IMR-90 (cell line): ENCODE data around the gene RAB43. TPM values are rescaled to one million over a fixed set of nuclear protein-coding genes. Genes with fewer than 3 reads are reported as not detected.
A peak's percentile ranks its signal among the peaks of the same experiment; 100 is the strongest.

ENCODE experiments used
- ATAC-seq: fragments of 200-7000 bp; cut with Tn5 transposase; 2 replicates; pipeline ENCODE4 v1.9.1; 2020; ENCODE audit warnings: low read depth, mild to moderate bottlenecking, moderate library complexity
- BruUV-seq: library from RNA; stranded (reverse); fragments of 400-500 nt; replicated peaks from 2 replicates; lab custom pipeline; 2021; lab: Mats Ljungman, UMichigan
- CTCF ChIA-PET: fragments of 300-600 bp; formaldehyde crosslinking; extraction: SDS; loops from one replicate; lab custom pipeline; 2021; ENCODE audit warnings: antibody characterized with exemption; lab: Yijun Ruan, JAX
- POLR2A ChIA-PET: fragments of 300-600 bp; sonication (Branson Sonifier 250); formaldehyde crosslinking; loops from one replicate; lab custom pipeline; 2022; ENCODE audit warnings: antibody characterized with exemption; ENCODE audit not compliant: unreplicated experiment; lab: Charles Lee
- DNase-seq: peaks from one replicate; pipeline ENCODE4 v3.0.0; 2013
- H2AFZ ChIP-seq: replicated peaks from 2 replicates; pipeline ENCODE3; 2013; ENCODE audit warnings: low read length, mild to moderate bottlenecking; ENCODE audit not compliant: poor library complexity
- H2AK5ac ChIP-seq: 2 replicates; pipeline ENCODE4 v1.6.1; 2013; ENCODE audit warnings: low read depth, low read length, inconsistent platforms
- H2AK9ac ChIP-seq: replicated peaks from 2 replicates; pipeline ENCODE3; 2013; ENCODE audit warnings: mild to moderate bottlenecking, low read depth, low read length, moderate library complexity; ENCODE audit not compliant: poor library complexity
- H2BK120ac ChIP-seq: 2 replicates; pipeline ENCODE4 v1.6.1; 2013; ENCODE audit warnings: low read depth, low read length, inconsistent platforms
- H2BK15ac ChIP-seq: 3 replicates; pipeline ENCODE4 v1.6.1; 2013; ENCODE audit warnings: low read depth, low read length, inconsistent platforms
- H2BK20ac ChIP-seq: 2 replicates; pipeline ENCODE4 v1.6.1; 2013; ENCODE audit warnings: low read depth, mild to moderate bottlenecking, inconsistent platforms, low read length, moderate library complexity
- H2BK5ac ChIP-seq: 2 replicates; pipeline ENCODE4 v1.6.1; 2013; ENCODE audit warnings: mild to moderate bottlenecking, low read depth, low read length, inconsistent platforms; ENCODE audit not compliant: poor library complexity, severe bottlenecking
- H3K14ac ChIP-seq: replicated peaks from 2 replicates; pipeline ENCODE4 v1.6.1; 2013; ENCODE audit warnings: low read depth, low read length, inconsistent platforms
- H3K18ac ChIP-seq: 2 replicates; pipeline ENCODE4 v1.6.1; 2013; ENCODE audit warnings: low read depth, low read length, control low read depth
- H3K23ac ChIP-seq: 2 replicates; pipeline ENCODE4 v1.6.1; 2013; ENCODE audit warnings: low read depth, low read length, inconsistent platforms
- H3K27ac ChIP-seq: 2 replicates; pipeline ENCODE4 v1.5.1; 2013; ENCODE audit warnings: mild to moderate bottlenecking, control low read depth, low read length; ENCODE audit not compliant: insufficient read depth
- H3K27me3 ChIP-seq: 2 replicates; pipeline ENCODE4 v1.6.1; 2013; ENCODE audit warnings: low read length; ENCODE audit not compliant: control insufficient read depth, insufficient read depth
- H3K36me3 ChIP-seq: 2 replicates; pipeline ENCODE4 v1.6.1; 2013; ENCODE audit warnings: low read length, mixed read lengths; ENCODE audit not compliant: control insufficient read depth, insufficient read depth
- H3K4ac ChIP-seq: 2 replicates; pipeline ENCODE4 v1.6.1; 2013; ENCODE audit warnings: low read depth, low read length, inconsistent platforms
- H3K4me1 ChIP-seq: 2 replicates; pipeline ENCODE4 v1.6.1; 2013; ENCODE audit warnings: low read length, mixed read lengths; ENCODE audit not compliant: control insufficient read depth, insufficient read depth
- H3K4me2 ChIP-seq: 2 replicates; pipeline ENCODE4 v1.6.1; 2013; ENCODE audit warnings: low read depth, mild to moderate bottlenecking, control low read depth, low read length, moderate library complexity
- H3K4me3 ChIP-seq: 2 replicates; pipeline ENCODE4 v1.5.1; 2013; ENCODE audit warnings: low read depth, mild to moderate bottlenecking, control low read depth, low read length, moderate library complexity; ENCODE audit not compliant: insufficient read depth
- H3K56ac ChIP-seq: 2 replicates; pipeline ENCODE4 v1.6.1; 2013; ENCODE audit warnings: low read length, inconsistent platforms; ENCODE audit not compliant: insufficient read depth; ENCODE audit errors: extremely low read depth
- H3K79me1 ChIP-seq, 2 experiments: 2 replicates each; pipeline ENCODE4 v1.6.1; 2013; ENCODE audit warnings: low read length in 2 of 2, inconsistent platforms in 1 of 2, low read depth in 1 of 2
- H3K9ac ChIP-seq: 2 replicates; pipeline ENCODE4 v1.6.1; 2013; ENCODE audit warnings: low read depth, low read length, control low read depth
- H3K9me1 ChIP-seq: 2 replicates; pipeline ENCODE4 v1.6.1; 2013; ENCODE audit warnings: low read length, inconsistent platforms; ENCODE audit not compliant: insufficient read depth
- H3K9me3 ChIP-seq: 2 replicates; pipeline ENCODE4 v1.6.1; 2013; ENCODE audit warnings: low read length; ENCODE audit not compliant: control insufficient read depth, insufficient read depth
- H4K20me1 ChIP-seq: 2 replicates; pipeline ENCODE4 v1.6.1; 2013; ENCODE audit warnings: low read length, inconsistent platforms; ENCODE audit not compliant: insufficient read depth
- H4K5ac ChIP-seq: 2 replicates; pipeline ENCODE4 v1.6.1; 2013; ENCODE audit warnings: mild to moderate bottlenecking, low read depth, low read length, control low read depth
- H4K8ac ChIP-seq, 2 experiments: 2 replicates each; pipeline ENCODE4 v1.6.1; 2013; ENCODE audit warnings: low read depth in 2 of 2, low read length in 2 of 2, control low read depth in 1 of 2, inconsistent platforms in 1 of 2
- H4K91ac ChIP-seq: 2 replicates; pipeline ENCODE4 v1.6.1; 2013; ENCODE audit warnings: low read depth, low read length, inconsistent platforms; ENCODE audit not compliant: insufficient read depth
- CEBPB ChIP-seq: IDR thresholded peaks from 2 replicates; pipeline ENCODE4 v1.6.1; 2012; ENCODE audit warnings: low read depth, low read length, improper control_type of control experiment
- CHD1 ChIP-seq: IDR thresholded peaks from 2 replicates; pipeline ENCODE4 v1.6.1; 2012; ENCODE audit warnings: low read depth, low read length, improper control_type of control experiment
- CTCF ChIP-seq: conservative IDR thresholded peaks from 2 replicates; pipeline ENCODE4 v1.5.1; 2012; ENCODE audit warnings: mild to moderate bottlenecking, low read depth, low read length, improper control_type of control experiment
- FOS ChIP-seq: fragments of 150-350 bp; IDR thresholded peaks from 2 replicates; pipeline ENCODE4 v1.6.1; 2016; ENCODE audit warnings: low read depth, low read length
- MAFK ChIP-seq: IDR thresholded peaks from 2 replicates; pipeline ENCODE4 v1.6.1; 2012; ENCODE audit warnings: low read depth, low read length, improper control_type of control experiment
- MAZ ChIP-seq: IDR thresholded peaks from 2 replicates; pipeline ENCODE4 v1.6.1; 2012; ENCODE audit warnings: low read depth, mild to moderate bottlenecking, low read length, improper control_type of control experiment, moderate library complexity, borderline replicate concordance
- MXI1 ChIP-seq: IDR thresholded peaks from 2 replicates; pipeline ENCODE4 v1.6.1; 2012; ENCODE audit warnings: low read depth, mild to moderate bottlenecking, low read length, moderate library complexity, borderline replicate concordance
- NFE2L2 ChIP-seq: fragments of 150-350 bp; IDR thresholded peaks from 2 replicates; pipeline ENCODE4 v1.6.1; 2016; ENCODE audit warnings: low read depth, mild to moderate bottlenecking, low read length
- RAD21 ChIP-seq: IDR thresholded peaks from 2 replicates; pipeline ENCODE4 v1.6.1; 2012; ENCODE audit warnings: low read length, improper control_type of control experiment
- RCOR1 ChIP-seq: IDR thresholded peaks from 2 replicates; pipeline ENCODE4 v1.6.1; 2012; ENCODE audit warnings: mild to moderate bottlenecking, low read length, improper control_type of control experiment; ENCODE audit not compliant: insufficient replicate concordance
- RFX5 ChIP-seq: IDR thresholded peaks from 2 replicates; pipeline ENCODE4 v1.8.0; 2012; ENCODE audit warnings: low read depth, mild to moderate bottlenecking, low read length, moderate library complexity
- SMC3 ChIP-seq: fragments of 150-350 bp; IDR thresholded peaks from 2 replicates; pipeline ENCODE4 v1.6.1; 2016; ENCODE audit warnings: low read depth, mild to moderate bottlenecking, antibody characterized with exemption, low read length, moderate library complexity
- USF2 ChIP-seq: fragments of 150-350 bp; IDR thresholded peaks from 2 replicates; pipeline ENCODE4 v1.6.1; 2017; ENCODE audit warnings: mild to moderate bottlenecking, antibody characterized with exemption, low read length, low read depth
- WGBS, 2 experiments: methylation state at CpG; one replicate each; pipeline versions ENCODE4 v1.1.5 to v1.1.7; 2013; ENCODE audit warnings: missing lambda C conversion rate in 2 of 2; ENCODE audit not compliant: insufficient read length in 1 of 2; ENCODE audit errors: extremely low coverage in 2 of 2; 5-methylcytosine and 5-hydroxymethylcytosine counted together
- dilution Hi-C: fragments of 300-500 bp; cut with HindIII; formaldehyde crosslinking; loops from one replicate; pipeline ENCODE4 v1.14.3; 2018; ENCODE audit warnings: low sequenced_read_pairs; ENCODE audit not compliant: unreplicated experiment
- in situ Hi-C: fragments of 300-500 bp; cut with MboI; formaldehyde crosslinking; loops from 3 replicates; pipeline ENCODE4 v1.14.3; 2019; ENCODE audit warnings: low sequenced_read_pairs, inconsistent platforms, mixed read lengths
- intact Hi-C: fragments of 100-400 bp; cut with micrococcal nuclease; formaldehyde crosslinking; loops from 2 replicates; pipeline ENCODE4 v1.10.0; 2022
- polyA plus RNA-seq, 3 experiments: library from polyadenylated mRNA; depleted of rRNA; stranded (reverse); fragments of >200 nt; gene quantifications; 2 replicates each; pipeline ENCODE4 v1.2.3, GENCODE V29; 2012; ENCODE audit warnings: low replicate concordance in 1 of 3
- total RNA-seq: library from RNA; depleted of rRNA; stranded (reverse); fragments of >200 nt; gene quantifications from 2 replicates; pipeline ENCODE4 v1.2.3, GENCODE V29; 2012

RAB43 gene
- total and polyA plus RNA-seq, 2 of the 4 experiments (the other 2 are of a cell fraction): 9.9 to 14.0 TPM

- Histone ChIP-seq H2BK120ac (no peak overlapping the region), H3K14ac (no peak overlapping the region), H3K79me1 (no peaks in the 10 kb centered on the region), H2AFZ (no peak overlapping the region), H3K9me3 (no peaks in the 10 kb centered on the region), H3K4ac (no peak overlapping the region), H3K56ac (no peak overlapping the region), H2BK15ac (no peak overlapping the region), H4K20me1 (no peaks in the 10 kb centered on the region), H3K9me1 (no peaks in the 10 kb centered on the region), H3K27me3 (peaks cover 28% of the 10 kb centered on the region), H4K5ac (no peak overlapping the region), H2BK5ac (no peak overlapping the region), H3K4me3 (no peak overlapping the region), H4K8ac (no peak overlapping the region), H3K9ac (no peak overlapping the region), H2AK9ac (no peak overlapping the region), H3K27ac (no peak overlapping the region), H2BK20ac (no peak overlapping the region), H3K4me1 (peaks cover 2% of the 10 kb centered on the region; the same call in 1 of the 2 replicates), H4K91ac (no peak overlapping the region), H2AK5ac (no peak overlapping the region), H3K23ac (no peak overlapping the region), H3K36me3 (no peaks in the 10 kb centered on the region), H3K18ac (no peak overlapping the region), H3K4me2 (no peak overlapping the region)
- ChIA-PET POLR2A (interaction anchor here (0.5 kb wide), 1 partner anchor 78 kb away, joined by 5 read pairs; no protein-coding TSS in a partner anchor), CTCF (interaction anchor here (0.5 kb wide), 1 partner anchor 88 kb away, joined by 3 read pairs; no protein-coding TSS in a partner anchor)
- DNase-seq (no peak), ATAC-seq (peak; percentile 57)
- intact Hi-C loops: loop anchor here (10.0 kb wide), 1 partner anchor 56 kb away; no protein-coding TSS in a partner anchor
- in situ Hi-C loops: loop anchor here (10.0 kb wide), 1 partner anchor 186 kb away; the partner anchor contains the start of gene COPG1
- no TSS peak for BruUV-seq
- dilution Hi-C loops: no loop called here
- TF ChIP-seq SMC3: no peak
- TF ChIP-seq RFX5: no peak
- TF ChIP-seq USF2: no peak
- no peak for TF ChIP-seq NFE2L2
- no peak for TF ChIP-seq RAD21
- TF ChIP-seq MAFK: no peak
- TF ChIP-seq CHD1: no peak
- TF ChIP-seq CEBPB: no peak
- TF ChIP-seq FOS: no peak
- TF ChIP-seq RCOR1: no peak
- TF ChIP-seq CTCF: no peak
- no peak for TF ChIP-seq MAZ
- TF ChIP-seq MXI1: no peak
- WGBS, 2 experiments: 20% methylated on average over 1 of the region's 4 CpGs; no CpG with 5 or more reads in 1 of the 2 experiments
Observed at GRCh38 chr3:129058441-129059200, 63.0 kb downstream of the RAB43 start.
